ENCODE data around the gene TMEM217.
"Not testable (repeated sequence)": the region's sequence is repeated elsewhere in the genome, so short reads cannot be mapped to it uniquely, and the experiment has no call there.

The TMEM217 gene

DNA sequence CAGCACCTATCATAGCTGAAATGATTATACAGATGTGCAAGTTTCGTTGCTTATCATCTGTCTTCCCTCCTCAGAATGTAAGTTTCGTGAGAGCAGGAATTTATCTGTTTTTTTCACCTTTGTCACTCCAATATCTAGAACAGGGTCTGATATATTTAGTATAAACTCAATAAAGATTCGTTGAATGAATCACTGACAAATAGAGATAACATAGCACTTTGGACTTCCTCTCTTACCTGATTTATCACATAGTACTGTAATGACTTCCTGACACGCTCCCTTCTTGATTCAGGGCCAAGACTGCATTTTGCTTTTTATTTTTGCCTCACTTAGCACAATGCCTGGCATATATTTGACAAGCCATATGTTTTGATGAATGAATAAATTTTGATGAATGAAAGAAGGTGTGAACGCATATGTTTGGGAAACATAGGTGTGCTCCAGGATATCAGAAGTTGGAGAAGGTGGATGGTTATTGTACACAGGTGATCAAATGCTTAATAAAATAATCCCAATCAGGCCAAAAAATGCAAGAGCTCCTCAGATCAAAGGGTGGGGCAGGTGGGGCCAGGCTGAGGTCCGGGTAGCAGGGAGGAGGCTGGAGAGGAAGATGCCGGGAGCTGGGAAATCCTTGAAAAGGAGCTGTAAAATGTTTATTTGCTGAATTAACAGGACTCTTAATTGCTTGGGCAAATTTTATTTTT lies 55.0 kb downstream of the TMEM217 start:
- H3K4me3 Mint-ChIP-seq: no peak overlapping the region
- no peaks in the 10 kb centered on the region for H3K9me3 Mint-ChIP-seq
- peaks cover 5% of the 10 kb centered on the region for H3K36me3 Mint-ChIP-seq (ENCODE audit: low read depth)
- no peaks in the 10 kb centered on the region for H3K27me3 Mint-ChIP-seq (ENCODE audit: low read depth)
- peak overlapping the region; percentile 66 for H3K27ac Mint-ChIP-seq
- peaks cover 38% of the 10 kb centered on the region for H3K4me1 Mint-ChIP-seq (ENCODE audit: low read depth)

DNA sequence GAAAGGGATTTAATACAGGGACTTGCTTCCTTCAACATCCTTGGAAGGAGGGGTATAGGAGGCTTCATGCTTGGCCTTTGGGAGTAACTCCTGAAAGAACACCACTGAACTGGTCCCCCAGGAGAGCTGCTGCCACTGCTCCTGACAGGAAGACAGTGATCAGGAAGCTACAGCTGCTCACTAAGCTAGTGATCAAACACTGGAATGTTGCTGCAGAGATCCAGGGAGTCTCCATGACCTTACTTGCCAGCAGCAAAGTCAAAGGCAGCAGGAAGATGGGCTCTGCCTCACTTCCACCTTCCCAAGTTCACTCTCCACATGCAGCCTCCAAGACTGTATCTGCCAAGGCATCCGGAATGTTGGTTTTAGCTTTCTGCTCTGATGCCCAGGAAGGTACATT lies 56.2 kb downstream of the TMEM217 start:
- Mint-ChIP-seq H3K4me1 (ENCODE audit: low read depth) (peaks cover 28% of the 10 kb centered on the region), H3K4me3 (no peak overlapping the region)

DNA sequence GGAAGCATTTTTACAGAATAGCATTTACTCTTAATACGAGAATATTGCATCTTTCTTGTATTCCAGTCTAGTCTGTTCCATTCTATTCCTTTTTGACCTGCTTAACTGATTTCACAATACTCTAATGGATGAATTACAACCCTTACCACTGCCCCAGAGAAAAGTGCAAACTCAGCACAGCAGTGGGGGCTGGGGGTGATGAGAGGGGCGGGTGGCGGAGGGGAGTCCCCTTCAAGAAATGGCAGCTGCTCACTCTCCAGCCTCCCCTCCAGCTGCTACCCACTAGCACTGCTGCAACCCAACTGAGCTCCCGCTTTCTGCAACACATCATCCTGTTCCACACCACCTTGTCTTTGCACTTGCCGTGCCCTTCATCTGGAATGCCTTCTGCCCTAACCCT lies 57.9 kb downstream of the TMEM217 start:
- Mint-ChIP-seq H3K4me3 (no peak overlapping the region), H3K27me3 (ENCODE audit: low read depth) (no peaks in the 10 kb centered on the region), H3K36me3 (ENCODE audit: low read depth) (peaks cover 3% of the 10 kb centered on the region), H3K9me3 (peaks cover 3% of the 10 kb centered on the region), H3K4me1 (ENCODE audit: low read depth) (peaks cover 22% of the 10 kb centered on the region), H3K27ac (no peak overlapping the region)

More for the DNA sequence above, 56.2 kb downstream of the TMEM217 start:
- peaks cover 3% of the 10 kb centered on the region for H3K36me3 Mint-ChIP-seq (ENCODE audit: low read depth)
- H3K9me3 Mint-ChIP-seq: no peaks in the 10 kb centered on the region
- H3K27me3 Mint-ChIP-seq (ENCODE audit: low read depth): no peaks in the 10 kb centered on the region
- H3K27ac Mint-ChIP-seq: no peak overlapping the region

DNA sequence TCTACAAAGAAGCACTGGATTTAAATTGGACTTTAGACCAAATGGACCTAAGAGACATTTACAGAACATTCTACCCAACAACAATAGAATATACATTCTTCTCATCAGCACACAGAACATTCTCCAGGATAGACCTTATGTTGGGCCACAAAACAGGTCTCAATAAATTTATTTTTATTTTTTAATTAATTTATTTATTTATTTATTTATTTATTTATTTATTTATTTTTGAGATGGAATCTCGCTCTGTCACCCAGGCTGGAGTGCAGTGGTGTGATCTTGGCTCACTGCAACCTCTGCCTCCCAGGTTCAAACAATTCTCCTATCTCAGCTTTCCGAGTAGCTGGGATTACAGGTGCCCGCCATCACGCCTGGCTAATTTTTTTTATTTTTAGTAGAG lies 61.5 kb downstream of the TMEM217 start:
- not testable (repeated sequence) for H3K9me3 Mint-ChIP-seq; H3K36me3 Mint-ChIP-seq (ENCODE audit: low read depth); H3K4me3 Mint-ChIP-seq; H3K27ac Mint-ChIP-seq; H3K27me3 Mint-ChIP-seq (ENCODE audit: low read depth)
- H3K4me1 Mint-ChIP-seq (ENCODE audit: low read depth): peaks cover 24% of the 10 kb centered on the region

DNA sequence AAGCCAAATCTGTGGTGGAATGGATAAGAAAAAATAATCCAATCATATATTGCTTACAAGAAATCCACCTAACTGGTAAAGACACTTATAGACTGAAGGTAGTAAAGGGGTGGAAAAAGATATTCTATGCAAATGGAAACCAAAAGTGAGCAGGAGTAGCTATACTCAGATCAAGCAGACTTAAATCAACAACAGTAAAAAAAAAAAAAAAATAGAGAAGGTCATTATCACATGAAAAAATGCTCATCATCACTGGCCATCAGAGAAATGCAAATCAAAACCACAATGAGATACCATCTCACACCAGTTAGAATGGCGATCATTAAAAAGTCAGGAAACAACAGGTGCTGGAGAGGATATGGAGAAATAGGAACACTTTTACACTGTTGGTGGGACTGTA lies 63.1 kb downstream of the TMEM217 start:
- peak overlapping the region; percentile 89 for H3K27ac Mint-ChIP-seq

DNA sequence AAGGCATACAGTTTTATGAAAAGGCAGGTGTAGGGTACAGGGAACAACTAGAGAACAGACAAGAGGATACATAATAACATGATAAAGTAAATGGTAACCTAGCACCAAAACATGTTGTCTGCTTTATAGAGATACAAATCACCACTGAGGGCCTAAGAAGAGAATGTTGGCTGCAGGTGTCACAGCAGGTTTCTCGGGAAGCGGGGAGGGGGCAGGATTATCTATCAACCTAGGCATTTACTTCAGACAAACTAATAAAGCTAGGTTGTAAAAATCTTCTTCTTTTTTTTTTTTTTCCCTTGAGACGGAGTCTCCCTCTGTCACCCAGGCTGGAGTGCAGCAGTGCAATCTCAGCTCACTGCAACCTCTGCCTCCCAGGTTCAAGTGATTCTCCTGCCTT lies 65.3 kb downstream of the TMEM217 start:
- Mint-ChIP-seq H3K4me1 (ENCODE audit: low read depth) (peaks cover 35% of the 10 kb centered on the region), H3K4me3 (no peak overlapping the region)

More for the DNA sequence above, 63.1 kb downstream of the TMEM217 start:
- not testable (repeated sequence) for H3K27me3 Mint-ChIP-seq (ENCODE audit: low read depth); H3K9me3 Mint-ChIP-seq
- Mint-ChIP-seq H3K4me1 (ENCODE audit: low read depth) (peaks cover 27% of the 10 kb centered on the region), H3K4me3 (peak overlapping the region; percentile 55), H3K36me3 (ENCODE audit: low read depth) (peaks cover 10% of the 10 kb centered on the region)

DNA sequence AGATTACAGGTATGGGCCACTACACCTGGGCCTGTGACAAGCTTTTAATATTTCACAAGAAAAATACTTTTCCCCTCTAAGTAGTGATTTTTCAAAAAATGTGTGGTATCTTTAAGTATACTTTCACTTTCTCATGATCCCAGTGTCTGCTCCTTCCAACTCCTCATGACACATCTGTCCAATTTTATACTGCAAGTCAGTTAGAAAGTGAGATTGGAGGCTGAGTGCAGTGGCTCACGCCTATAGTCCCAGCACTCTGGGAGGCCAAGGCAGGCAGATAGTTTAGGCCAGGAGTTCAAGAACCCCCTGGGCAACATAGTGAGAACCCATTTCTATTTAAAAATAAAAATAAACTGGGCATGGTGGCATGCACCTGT lies 67.8 kb downstream of the TMEM217 start:
- Mint-ChIP-seq H3K36me3 (ENCODE audit: low read depth) (peaks cover 20% of the 10 kb centered on the region), H3K9me3 (peaks cover 6% of the 10 kb centered on the region), H3K4me1 (ENCODE audit: low read depth) (peaks cover 50% of the 10 kb centered on the region), H3K27me3 (ENCODE audit: low read depth) (no peaks in the 10 kb centered on the region), H3K27ac (peak overlapping the region; percentile 81), H3K4me3 (no peak overlapping the region)

More for the DNA sequence above, 65.3 kb downstream of the TMEM217 start:
- Mint-ChIP-seq H3K9me3 (peaks cover 3% of the 10 kb centered on the region), H3K36me3 (ENCODE audit: low read depth) (peaks cover 12% of the 10 kb centered on the region), H3K27me3 (ENCODE audit: low read depth) (no peaks in the 10 kb centered on the region), H3K27ac (peak overlapping the region; percentile 42)

DNA sequence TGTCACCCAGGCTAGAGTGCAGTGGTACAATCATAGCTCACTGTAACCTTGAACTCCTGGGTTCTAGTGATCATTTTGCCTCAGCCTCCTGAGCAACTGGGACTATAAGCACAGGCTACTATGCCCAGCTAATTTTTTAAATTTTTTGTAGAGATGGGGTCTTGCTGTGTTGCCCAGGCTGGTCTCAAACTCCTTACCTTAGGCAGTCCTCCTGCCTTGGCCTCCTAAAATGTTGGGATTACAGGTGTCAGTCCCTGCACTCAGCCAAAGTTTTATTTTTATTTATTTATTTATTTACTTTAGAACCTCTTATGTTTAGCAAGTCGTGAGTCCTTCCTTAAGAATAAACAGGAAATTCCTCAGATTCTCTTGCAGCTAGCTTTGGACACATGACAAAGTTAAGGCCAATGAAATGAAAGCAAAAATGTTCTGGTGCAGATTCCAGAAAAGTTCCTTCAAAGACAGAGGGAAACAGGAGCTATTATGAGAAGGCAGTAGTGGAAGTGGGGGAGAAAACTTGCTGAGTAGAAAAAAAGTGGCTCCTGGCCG lies 68.9 kb downstream of the TMEM217 start:
- Mint-ChIP-seq H3K4me1 (ENCODE audit: low read depth) (peaks cover 43% of the 10 kb centered on the region), H3K27ac (peak overlapping the region; percentile 79), H3K27me3 (ENCODE audit: low read depth) (no peaks in the 10 kb centered on the region), H3K36me3 (ENCODE audit: low read depth) (peaks cover 16% of the 10 kb centered on the region), H3K4me3 (peak overlapping the region; percentile 50), H3K9me3 (peaks cover 6% of the 10 kb centered on the region)

DNA sequence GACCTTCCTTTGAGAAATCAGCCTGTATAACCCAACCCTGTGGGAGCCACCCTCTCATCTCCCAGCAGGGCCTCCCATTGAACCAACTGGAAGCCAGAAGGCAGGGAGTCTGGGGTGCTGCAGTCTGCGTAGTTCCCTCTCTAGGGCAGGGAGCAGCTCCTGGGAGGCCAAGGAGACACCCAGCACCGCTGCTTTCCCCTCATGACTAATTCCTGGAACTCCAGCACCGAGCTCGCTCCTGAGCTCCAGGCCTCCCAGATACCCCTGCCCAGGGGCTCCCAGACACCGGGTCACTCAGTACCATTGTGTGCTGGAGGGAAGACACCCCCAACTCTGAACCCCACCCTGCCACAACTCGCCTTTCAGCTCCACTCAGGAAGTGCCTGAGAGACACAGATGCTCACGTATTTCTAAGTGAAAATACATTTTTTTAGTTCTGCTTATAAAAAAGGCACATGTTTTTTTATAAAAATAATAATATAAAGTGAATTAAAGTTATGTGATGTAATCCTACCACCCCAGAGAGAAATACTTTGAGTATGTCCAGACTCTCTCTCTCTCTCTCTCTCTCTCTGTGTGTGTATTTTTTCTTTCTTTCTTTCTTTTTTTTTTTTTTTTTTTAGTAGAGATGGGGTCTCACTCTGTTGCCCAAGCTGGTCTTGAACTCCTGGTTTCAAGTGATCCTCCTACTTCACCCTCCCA lies 70.5 kb downstream of the TMEM217 start:
- Mint-ChIP-seq H3K27ac (peak overlapping the region; percentile 89), H3K36me3 (ENCODE audit: low read depth) (peaks cover 16% of the 10 kb centered on the region), H3K4me3 (peak overlapping the region; percentile 31), H3K4me1 (ENCODE audit: low read depth) (peaks cover 41% of the 10 kb centered on the region), H3K9me3 (peaks cover 6% of the 10 kb centered on the region), H3K27me3 (ENCODE audit: low read depth) (no peaks in the 10 kb centered on the region)

DNA sequence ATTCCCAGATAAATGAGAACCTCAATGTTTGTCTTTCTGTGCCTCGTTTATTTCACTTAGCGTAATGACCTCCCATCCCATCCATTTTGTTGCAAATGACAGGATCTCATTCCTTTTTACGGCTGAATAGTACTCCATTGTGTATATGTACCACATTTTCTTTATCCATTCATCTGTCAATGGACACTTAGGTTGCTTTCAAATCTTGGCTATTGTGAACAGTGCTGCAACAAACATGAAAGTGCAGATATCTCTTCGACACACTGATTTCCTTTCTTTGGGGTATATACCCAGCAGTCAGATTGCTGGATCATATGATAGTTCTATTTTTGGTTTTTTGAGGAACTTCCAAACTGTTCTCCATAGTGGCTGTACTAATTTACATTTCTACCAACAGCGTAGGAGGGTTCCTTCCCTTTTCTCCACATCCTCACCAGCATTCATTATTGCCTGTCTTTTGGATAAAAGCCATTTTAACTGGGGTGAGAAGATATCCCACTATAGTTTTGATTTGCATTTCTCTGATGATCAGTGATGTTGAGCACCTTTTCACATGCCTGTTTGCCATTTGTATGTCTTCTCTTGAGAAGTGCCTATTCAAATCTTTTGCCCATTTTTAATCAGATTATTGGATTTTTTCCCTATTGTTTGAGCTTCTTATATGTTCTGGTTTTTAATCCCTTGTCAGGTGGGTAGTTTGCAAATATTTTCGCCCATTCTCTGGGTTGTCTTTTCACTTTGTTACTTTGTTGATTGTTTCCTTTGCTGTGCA lies 71.8 kb downstream of the TMEM217 start:
- not testable (repeated sequence) for H3K27me3 Mint-ChIP-seq (ENCODE audit: low read depth); H3K9me3 Mint-ChIP-seq
- Mint-ChIP-seq H3K4me3 (peak overlapping the region; percentile 0), H3K4me1 (ENCODE audit: low read depth) (peaks cover 48% of the 10 kb centered on the region), H3K27ac (peak overlapping the region; percentile 85), H3K36me3 (ENCODE audit: low read depth) (peaks cover 16% of the 10 kb centered on the region)

DNA sequence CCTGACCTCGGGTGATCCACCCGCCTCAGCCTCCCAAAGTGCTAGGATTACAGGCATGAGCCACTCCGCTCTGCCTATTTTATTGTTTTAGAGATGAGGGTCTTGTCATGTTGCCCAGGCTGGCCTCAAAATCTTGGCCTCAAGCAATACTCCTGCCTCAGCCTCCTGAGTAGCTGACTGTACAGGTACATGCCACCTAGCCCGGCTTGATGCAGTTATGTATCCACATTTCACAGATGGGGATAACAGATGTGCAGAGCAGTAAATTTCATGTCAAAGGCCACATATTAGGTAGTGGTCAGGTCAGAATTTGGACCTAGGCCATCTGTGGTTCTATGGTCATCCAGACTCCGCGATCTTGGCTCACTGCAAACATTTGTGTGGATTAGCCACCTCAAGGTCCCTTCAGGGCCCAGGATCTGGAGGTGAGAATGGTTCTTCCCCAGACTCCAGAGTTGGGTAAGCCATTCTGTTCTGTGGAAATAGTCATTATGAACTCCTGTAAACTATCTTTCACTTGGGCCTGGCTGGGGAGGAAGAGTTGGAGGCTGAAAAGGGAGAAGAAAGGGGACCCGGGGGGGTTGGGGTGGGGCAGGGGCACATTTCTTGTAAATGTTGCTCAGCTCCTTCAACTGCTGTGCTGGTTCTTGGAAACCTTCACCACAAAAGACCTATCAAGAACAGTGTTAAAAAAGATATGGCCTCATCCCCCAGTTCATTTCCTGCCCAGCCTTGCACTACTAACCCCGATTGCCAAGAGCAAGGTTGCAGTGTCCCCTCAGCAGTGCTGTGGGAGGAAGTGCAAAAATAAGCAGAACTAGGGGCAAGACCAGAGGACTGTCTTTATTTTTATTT lies 75.0 kb downstream of the TMEM217 start:
- Mint-ChIP-seq H3K4me3 (peak overlapping the region; percentile 58), H3K4me1 (ENCODE audit: low read depth) (peaks cover 47% of the 10 kb centered on the region), H3K9me3 (peaks cover 7% of the 10 kb centered on the region), H3K36me3 (ENCODE audit: low read depth) (peaks cover 14% of the 10 kb centered on the region), H3K27ac (peak overlapping the region; percentile 93), H3K27me3 (ENCODE audit: low read depth) (no peaks in the 10 kb centered on the region)

DNA sequence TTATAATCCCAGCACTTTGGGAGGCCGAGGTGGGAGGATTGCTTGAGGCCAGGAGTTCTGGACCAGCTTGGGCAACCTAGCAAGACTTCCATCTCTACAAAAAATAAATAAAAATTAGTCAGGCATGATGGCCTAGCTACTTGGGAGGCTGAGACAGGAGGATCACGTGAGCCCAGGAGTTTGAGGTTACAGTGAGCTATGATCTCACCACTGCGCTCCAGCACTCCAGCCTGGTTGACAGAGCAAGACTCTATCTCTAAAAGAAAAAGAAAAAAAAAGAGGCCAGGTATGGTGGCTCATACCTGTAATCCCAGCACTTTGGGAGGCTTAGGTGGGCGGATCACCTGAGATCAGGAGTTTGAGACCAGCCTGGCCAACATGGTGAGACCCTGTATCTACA lies 77.3 kb downstream of the TMEM217 start:
- Mint-ChIP-seq H3K27ac (peak overlapping the region; percentile 29), H3K36me3 (ENCODE audit: low read depth) (peaks cover 29% of the 10 kb centered on the region), H3K4me1 (ENCODE audit: low read depth) (peaks cover 47% of the 10 kb centered on the region)
- not testable (repeated sequence) for H3K27me3 Mint-ChIP-seq (ENCODE audit: low read depth); H3K4me3 Mint-ChIP-seq; H3K9me3 Mint-ChIP-seq

DNA sequence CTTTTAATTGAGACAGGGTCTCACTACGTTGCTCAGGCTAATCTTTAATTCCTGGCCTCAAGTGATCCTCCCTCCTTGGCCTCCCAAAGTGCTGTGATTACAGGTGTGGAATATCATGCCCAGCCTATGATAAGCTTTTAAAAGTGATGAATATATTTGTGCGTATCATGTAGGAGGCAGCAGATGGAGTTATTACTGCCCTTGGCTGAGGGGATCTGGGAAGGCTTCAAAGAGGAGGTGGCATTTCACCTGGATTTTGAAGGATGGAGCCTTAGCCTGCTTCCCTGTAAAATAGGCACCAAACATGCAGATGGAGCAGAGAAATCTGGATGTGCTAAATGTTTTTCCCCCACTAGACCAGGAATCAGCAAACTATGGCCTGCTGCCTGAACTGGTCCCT lies 77.9 kb downstream of the TMEM217 start:
- peak overlapping the region; percentile 29 for H3K27ac Mint-ChIP-seq
- peaks cover 34% of the 10 kb centered on the region for H3K36me3 Mint-ChIP-seq (ENCODE audit: low read depth)
- H3K27me3 Mint-ChIP-seq (ENCODE audit: low read depth): no peaks in the 10 kb centered on the region
- H3K9me3 Mint-ChIP-seq: peaks cover 4% of the 10 kb centered on the region
- no peak overlapping the region for H3K4me3 Mint-ChIP-seq
- H3K4me1 Mint-ChIP-seq (ENCODE audit: low read depth): peaks cover 53% of the 10 kb centered on the region
